GM12878 (cell line): ENCODE data around the gene NKAIN2. TPM values are rescaled to one million over a fixed set of nuclear protein-coding genes. Genes with fewer than 3 reads are reported as not detected.

ENCODE experiments used
- ATAC-seq: fragments of 200-7000 bp; cut with Tn5 transposase; 3 replicates; pipeline ENCODE4 v1.9.1; 2020; ENCODE audit warnings: mild to moderate bottlenecking, moderate library complexity
- BruUV-seq: library from RNA; stranded (reverse); fragments of 400-500 nt; replicated peaks from 2 replicates; lab custom pipeline; 2021; lab: Mats Ljungman, UMichigan
- CTCF ChIA-PET: fragments of 300-600 bp; sonication (Branson Sonifier 250); formaldehyde crosslinking; extraction: SDS; loops from one replicate; lab custom pipeline; 2021; ENCODE audit warnings: inconsistent platforms; lab: Yijun Ruan, JAX
- POLR2A ChIA-PET: fragments of 350-600 bp; formaldehyde crosslinking; extraction: SDS; loops from one replicate; lab custom pipeline; 2021; ENCODE audit warnings: inconsistent platforms; lab: Charles Lee
- RAD21 ChIA-PET: fragments of 300-600 bp; sonication (Branson Sonifier 250); formaldehyde crosslinking; loops from one replicate; lab custom pipeline; 2023; ENCODE audit warnings: antibody characterized with exemption; ENCODE audit not compliant: unreplicated experiment; lab: Charles Lee
- SMC1A ChIA-PET: fragments of 300-600 bp; sonication (Branson Sonifier 250); formaldehyde crosslinking; loops from one replicate; lab custom pipeline; 2023; ENCODE audit not compliant: unreplicated experiment, uncharacterized antibody; lab: Charles Lee
- DNase-seq: peaks from one replicate; pipeline ENCODE4 v3.0.0-alpha.2; 2011; ENCODE audit warnings: low read depth, low spot score
- FAIRE-seq: peaks from 3 replicates; lab custom pipeline; 2011; peaks lifted over from hg19 to GRCh38; lab: Jason Lieb, UNC
- H2AFZ ChIP-seq: 2 replicates; pipeline ENCODE4 v1.6.0; 2011; ENCODE audit warnings: low read depth, low read length, control low read depth; ENCODE audit not compliant: control insufficient read depth
- H3K27ac ChIP-seq: 2 replicates; pipeline ENCODE4 v1.5.1; 2011; ENCODE audit warnings: control low read depth; ENCODE audit not compliant: control insufficient read depth, insufficient read depth
- H3K27me3 ChIP-seq, 2 experiments: replicated peaks in 1 of 2; 2 replicates each; pipeline versions ENCODE4 v1.6.0 to v1.6.1; 2011; ENCODE audit warnings: low read length in 1 of 2; ENCODE audit not compliant: control insufficient read depth in 2 of 2, insufficient read depth in 2 of 2
- H3K36me3 ChIP-seq, 2 experiments: 2 replicates each; pipeline ENCODE4 v1.5.1; 2011; ENCODE audit warnings: low read length in 1 of 2; ENCODE audit not compliant: control insufficient read depth in 2 of 2, insufficient read depth in 2 of 2
- H3K4me1 ChIP-seq: 2 replicates; pipeline ENCODE4 v1.6.1; 2011; ENCODE audit warnings: mild to moderate bottlenecking, low read length, moderate library complexity, mixed read lengths; ENCODE audit not compliant: control insufficient read depth, insufficient read depth
- H3K4me2 ChIP-seq: 2 replicates; pipeline ENCODE4 v1.6.0; 2011; ENCODE audit warnings: control low read depth; ENCODE audit not compliant: control insufficient read depth, insufficient read depth
- H3K4me3 ChIP-seq: fragments of 200-600 bp; sonication (generic); 2 replicates; pipeline ENCODE4 v1.5.1; 2016
- H3K79me2 ChIP-seq: 2 replicates; pipeline ENCODE4 v1.6.0; 2011; ENCODE audit warnings: low read length; ENCODE audit not compliant: control insufficient read depth, insufficient read depth
- H3K9ac ChIP-seq: 2 replicates; pipeline ENCODE4 v1.8.0; 2011; ENCODE audit warnings: low read length, control low read depth, mixed read lengths; ENCODE audit not compliant: control insufficient read depth, insufficient read depth
- H3K9me3 ChIP-seq: replicated peaks from 3 replicates; pipeline ENCODE4 v1.5.1; 2011; ENCODE audit warnings: mild to moderate bottlenecking, low read length; ENCODE audit not compliant: control insufficient read depth, insufficient read depth
- H4K20me1 ChIP-seq: 2 replicates; pipeline ENCODE4 v1.6.0; 2011; ENCODE audit not compliant: control insufficient read depth, insufficient read depth
- BACH1 ChIP-seq: fragments of 450-650 bp; IDR thresholded peaks from 2 replicates; pipeline ENCODE4 v1.6.1; 2017; ENCODE audit warnings: mild to moderate bottlenecking, borderline replicate concordance
- CHD4 ChIP-seq: fragments of 200-600 bp; sonication (generic); IDR thresholded peaks from 2 replicates; pipeline ENCODE4 v1.6.1; 2016; ENCODE audit warnings: mild to moderate bottlenecking
- NBN ChIP-seq: fragments of 450-650 bp; IDR thresholded peaks from 2 replicates; pipeline ENCODE4 v1.6.1; 2016
- NFIC ChIP-seq: IDR thresholded peaks from 2 replicates; pipeline ENCODE4 v1.6.1; 2012; ENCODE audit warnings: low read depth, mild to moderate bottlenecking, inconsistent platforms, low read length, moderate library complexity
- RAD21 ChIP-seq: IDR thresholded peaks from 2 replicates; pipeline ENCODE4 v1.6.1; 2011; ENCODE audit warnings: mild to moderate bottlenecking, low read depth, low read length, moderate library complexity; ENCODE audit not compliant: insufficient read depth
- YY1 ChIP-seq: IDR thresholded peaks from 2 replicates; pipeline ENCODE4 v1.6.1; 2011; ENCODE audit warnings: low read depth, mild to moderate bottlenecking, low read length
- WGBS: methylation state at CpG from one replicate; pipeline ENCODE4 v1.1.6; 2016; ENCODE audit warnings: low lambda C conversion rate; ENCODE audit not compliant: insufficient replicate concordance, insufficient coverage; ENCODE audit errors: missing lambda C conversion rate; 5-methylcytosine and 5-hydroxymethylcytosine counted together
- in situ Hi-C: fragments of 300-500 bp; cut with MboI; formaldehyde crosslinking; loops from 9 replicates; pipeline ENCODE4 v1.14.3; 2018; ENCODE audit warnings: mixed read lengths
- intact Hi-C: fragments of 100-400 bp; cut with micrococcal nuclease; formaldehyde crosslinking; loops from one replicate; pipeline ENCODE4 v1.14.2; 2022; ENCODE audit not compliant: unreplicated experiment
- polyA plus RNA-seq, 11 experiments: library from polyadenylated mRNA; depleted of rRNA in 4 of 11; unstranded in 6 of 11; stranded (reverse) in 5 of 11; fragments of >200 nt; fragmentation: Nextera tagmentation in 4 of 11; fragmentation: Illumina TruSeq in 1 of 11; extraction: Ambion mirVana in 4 of 11; extraction: Trizol in 1 of 11; gene quantifications; 1 replicate in 1 of 11; 2 replicates in 10 of 11; pipeline versions ENCODE4 v1.2.1 to v1.2.3, GENCODE V29; 2011 to 2016; ENCODE audit warnings: inconsistent platforms in 2 of 11, missing spikeins in 2 of 11, low read depth in 1 of 11
- total RNA-seq, 4 experiments: library from RNA; depleted of rRNA in 3 of 4; stranded (reverse); fragments of >200 nt in 3 of 4; fragmentation: Illumina TruSeq in 1 of 4; extraction: Trizol in 1 of 4; gene quantifications; 2 replicates each; pipeline versions ENCODE4 v1.2.1 to v1.2.3, GENCODE V29; 2013 to 2021
- TF ChIP-seq, protein P1 (sequence below): fragments of 450-650 bp; IDR thresholded peaks from 2 replicates; pipeline ENCODE4 v1.6.1; 2017; ENCODE audit warnings: mild to moderate bottlenecking, moderate library complexity
- TF ChIP-seq, protein P2 (sequence below): fragments of 450-650 bp; IDR thresholded peaks from 2 replicates; pipeline ENCODE4 v1.6.1; 2014; ENCODE audit warnings: mild to moderate bottlenecking

The NKAIN2 gene
- total and polyA plus RNA-seq, 10 of the 15 experiments (the other 5 are each of a cell fraction or from before 2014, with no cell fraction given), result not detected

DNA sequence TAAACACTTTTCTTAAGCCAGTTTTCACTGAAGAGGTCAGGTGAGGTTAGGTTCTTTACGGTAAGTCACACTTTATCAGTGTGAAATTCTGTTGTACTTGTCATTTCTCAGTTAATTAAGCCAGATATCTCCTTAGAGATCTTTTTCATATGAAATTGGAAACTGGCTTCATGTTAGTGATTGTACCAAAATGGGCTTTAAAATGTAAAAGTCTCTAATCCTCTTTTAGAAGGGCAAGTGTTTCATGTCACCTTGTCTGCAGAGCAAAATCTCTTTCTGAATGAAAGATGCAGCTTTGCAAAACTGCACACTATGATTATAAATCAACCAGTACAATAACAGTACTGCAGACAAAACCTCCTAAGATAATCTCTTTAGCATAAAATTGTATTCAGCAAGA lies 949.3 kb downstream of the NKAIN2 start:
- BruUV-seq, result no TSS peak
- ChIA-PET RAD21 (no interaction called here), SMC1A (no interaction called here), POLR2A (no interaction called here), CTCF (no interaction called here)
- Histone ChIP-seq H4K20me1 (no peaks in the 10 kb centered on the region), H3K4me1 (no peaks in the 10 kb centered on the region), H3K4me2 (no peak overlapping the region), H3K27me3 (no peaks in the 10 kb centered on the region), H3K27ac (no peak overlapping the region), H3K4me3 (no peak overlapping the region), H3K9me3 (no peaks in the 10 kb centered on the region), H3K9ac (no peak overlapping the region), H2AFZ (no peak overlapping the region), H3K36me3 (no peaks in the 10 kb centered on the region), H3K79me2 (no peaks in the 10 kb centered on the region)
- 92% methylated on average over 1 of the region's 1 CpG for WGBS
- TF ChIP-seq NFIC (no peak), RAD21 (no peak), NBN (no peak), BACH1 (no peak), CHD4 (no peak), YY1 (no peak)
- TF ChIP-seq, protein P1, sequence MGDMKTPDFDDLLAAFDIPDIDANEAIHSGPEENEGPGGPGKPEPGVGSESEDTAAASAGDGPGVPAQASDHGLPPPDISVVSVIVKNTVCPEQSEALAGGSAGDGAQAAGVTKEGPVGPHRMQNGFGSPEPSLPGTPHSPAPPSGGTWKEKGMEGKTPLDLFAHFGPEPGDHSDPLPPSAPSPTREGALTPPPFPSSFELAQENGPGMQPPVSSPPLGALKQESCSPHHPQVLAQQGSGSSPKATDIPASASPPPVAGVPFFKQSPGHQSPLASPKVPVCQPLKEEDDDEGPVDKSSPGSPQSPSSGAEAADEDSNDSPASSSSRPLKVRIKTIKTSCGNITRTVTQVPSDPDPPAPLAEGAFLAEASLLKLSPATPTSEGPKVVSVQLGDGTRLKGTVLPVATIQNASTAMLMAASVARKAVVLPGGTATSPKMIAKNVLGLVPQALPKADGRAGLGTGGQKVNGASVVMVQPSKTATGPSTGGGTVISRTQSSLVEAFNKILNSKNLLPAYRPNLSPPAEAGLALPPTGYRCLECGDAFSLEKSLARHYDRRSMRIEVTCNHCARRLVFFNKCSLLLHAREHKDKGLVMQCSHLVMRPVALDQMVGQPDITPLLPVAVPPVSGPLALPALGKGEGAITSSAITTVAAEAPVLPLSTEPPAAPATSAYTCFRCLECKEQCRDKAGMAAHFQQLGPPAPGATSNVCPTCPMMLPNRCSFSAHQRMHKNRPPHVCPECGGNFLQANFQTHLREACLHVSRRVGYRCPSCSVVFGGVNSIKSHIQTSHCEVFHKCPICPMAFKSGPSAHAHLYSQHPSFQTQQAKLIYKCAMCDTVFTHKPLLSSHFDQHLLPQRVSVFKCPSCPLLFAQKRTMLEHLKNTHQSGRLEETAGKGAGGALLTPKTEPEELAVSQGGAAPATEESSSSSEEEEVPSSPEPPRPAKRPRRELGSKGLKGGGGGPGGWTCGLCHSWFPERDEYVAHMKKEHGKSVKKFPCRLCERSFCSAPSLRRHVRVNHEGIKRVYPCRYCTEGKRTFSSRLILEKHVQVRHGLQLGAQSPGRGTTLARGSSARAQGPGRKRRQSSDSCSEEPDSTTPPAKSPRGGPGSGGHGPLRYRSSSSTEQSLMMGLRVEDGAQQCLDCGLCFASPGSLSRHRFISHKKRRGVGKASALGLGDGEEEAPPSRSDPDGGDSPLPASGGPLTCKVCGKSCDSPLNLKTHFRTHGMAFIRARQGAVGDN, result no peak
- TF ChIP-seq, protein P2, sequence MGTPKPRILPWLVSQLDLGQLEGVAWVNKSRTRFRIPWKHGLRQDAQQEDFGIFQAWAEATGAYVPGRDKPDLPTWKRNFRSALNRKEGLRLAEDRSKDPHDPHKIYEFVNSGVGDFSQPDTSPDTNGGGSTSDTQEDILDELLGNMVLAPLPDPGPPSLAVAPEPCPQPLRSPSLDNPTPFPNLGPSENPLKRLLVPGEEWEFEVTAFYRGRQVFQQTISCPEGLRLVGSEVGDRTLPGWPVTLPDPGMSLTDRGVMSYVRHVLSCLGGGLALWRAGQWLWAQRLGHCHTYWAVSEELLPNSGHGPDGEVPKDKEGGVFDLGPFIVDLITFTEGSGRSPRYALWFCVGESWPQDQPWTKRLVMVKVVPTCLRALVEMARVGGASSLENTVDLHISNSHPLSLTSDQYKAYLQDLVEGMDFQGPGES, result no peak
- FAIRE-seq (no peak), DNase-seq (no peak), ATAC-seq (no peak)
- in situ Hi-C loops (no loop called here), intact Hi-C loops (no loop called here)
